Measurements from ENCODE around the gene SYT10.
"Not testable (repeated sequence)": the region's sequence is repeated elsewhere in the genome, so short reads cannot be mapped to it uniquely, and the experiment has no call there.

SYT10 gene

GRCh38 chr12:33439587-33440011 lies at the start of gene SYT10:
Gene SYT10, minus strand, starts transcription at chr12:33439819. Its CDS starts 297 bp downstream, at chr12:33439522.
- DNase-seq, result no peak

GRCh38 chr12:33488036-33488435 lies 48.4 kb upstream of the SYT10 start:
- no peak for DNase-seq

- DNase-seq, result no peak
Observed at GRCh38 chr12:33486058-33486457, 46.4 kb upstream of the SYT10 start.

- DNase-seq, result no peak
Observed at GRCh38 chr12:33484161-33484560, 44.5 kb upstream of the SYT10 start.

GRCh38 chr12:33480366-33480765 lies 40.7 kb upstream of the SYT10 start:
- DNase-seq, result no peak

- DNase-seq, result no peak
Observed at GRCh38 chr12:33476058-33476457, 36.4 kb upstream of the SYT10 start.

GRCh38 chr12:33472299-33472698 lies 32.7 kb upstream of the SYT10 start:
- DNase-seq, result no peak

- DNase-seq, result no peak
Observed at GRCh38 chr12:33455096-33455495, 15.5 kb upstream of the SYT10 start.

GRCh38 chr12:33450480-33450879 lies 10.9 kb upstream of the SYT10 start:
- DNase-seq, result no peak

GRCh38 chr12:33440477-33440876 lies 858 bp upstream of the SYT10 start:
- no peak for DNase-seq

GRCh38 chr12:33438851-33439586 lies 600 bp downstream of the SYT10 start:
- DNase-seq, result no peak

GRCh38 chr12:33438025-33438772 lies 1.4 kb downstream of the SYT10 start:
- DNase-seq, result no peak

GRCh38 chr12:33437598-33437997 lies 2.0 kb downstream of the SYT10 start:
- DNase-seq, result no peak

- no peak for DNase-seq
Observed at GRCh38 chr12:33432992-33433391, 6.6 kb downstream of the SYT10 start.

GRCh38 chr12:33431648-33432047 lies 8.0 kb downstream of the SYT10 start:
- no peak for DNase-seq

- no peak for DNase-seq
Observed at GRCh38 chr12:33429468-33429867, 10.2 kb downstream of the SYT10 start.

- no peak for DNase-seq
Observed at GRCh38 chr12:33427071-33427470, 12.5 kb downstream of the SYT10 start.

- no peak for DNase-seq
Observed at GRCh38 chr12:33423706-33424105, 15.9 kb downstream of the SYT10 start.

GRCh38 chr12:33412410-33412809 lies 27.2 kb downstream of the SYT10 start:
- not testable (repeated sequence) for DNase-seq

GRCh38 chr12:33383503-33383902 lies 56.1 kb downstream of the SYT10 start:
- DNase-seq, result no peak

- no peak for DNase-seq
Observed at GRCh38 chr12:33376153-33376552, 63.5 kb downstream of the SYT10 start.

- no peak for DNase-seq
Observed at GRCh38 chr12:33370318-33370717, 69.3 kb downstream of the SYT10 start.

- DNase-seq, result no peak
Observed at GRCh38 chr12:33357181-33357580, 82.4 kb downstream of the SYT10 start.

- DNase-seq, result no peak
Observed at GRCh38 chr12:33349791-33350190, 89.8 kb downstream of the SYT10 start.
